ENCODE data around the gene KCNH1. TPM values are rescaled to one million over a fixed set of nuclear protein-coding genes. Genes with fewer than 3 reads are reported as not detected.

KCNH1 gene
- total RNA-seq, 1 donor from 2014 or later = 0.10 TPM

- Mint-ChIP-seq H3K27me3 (ENCODE audit: unreplicated experiment) (peaks cover 2% of the 10 kb centered on the region), H3K36me3 (ENCODE audit: low read depth, unreplicated experiment) (no peaks in the 10 kb centered on the region), H3K4me3 (ENCODE audit: unreplicated experiment) (no peak overlapping the region), H3K9me3 (ENCODE audit: unreplicated experiment) (no peaks in the 10 kb centered on the region), H3K4me1 (ENCODE audit: unreplicated experiment) (no peaks in the 10 kb centered on the region), H3K27ac (ENCODE audit: unreplicated experiment) (no peak overlapping the region)
- TF ChIP-seq, protein P1, sequence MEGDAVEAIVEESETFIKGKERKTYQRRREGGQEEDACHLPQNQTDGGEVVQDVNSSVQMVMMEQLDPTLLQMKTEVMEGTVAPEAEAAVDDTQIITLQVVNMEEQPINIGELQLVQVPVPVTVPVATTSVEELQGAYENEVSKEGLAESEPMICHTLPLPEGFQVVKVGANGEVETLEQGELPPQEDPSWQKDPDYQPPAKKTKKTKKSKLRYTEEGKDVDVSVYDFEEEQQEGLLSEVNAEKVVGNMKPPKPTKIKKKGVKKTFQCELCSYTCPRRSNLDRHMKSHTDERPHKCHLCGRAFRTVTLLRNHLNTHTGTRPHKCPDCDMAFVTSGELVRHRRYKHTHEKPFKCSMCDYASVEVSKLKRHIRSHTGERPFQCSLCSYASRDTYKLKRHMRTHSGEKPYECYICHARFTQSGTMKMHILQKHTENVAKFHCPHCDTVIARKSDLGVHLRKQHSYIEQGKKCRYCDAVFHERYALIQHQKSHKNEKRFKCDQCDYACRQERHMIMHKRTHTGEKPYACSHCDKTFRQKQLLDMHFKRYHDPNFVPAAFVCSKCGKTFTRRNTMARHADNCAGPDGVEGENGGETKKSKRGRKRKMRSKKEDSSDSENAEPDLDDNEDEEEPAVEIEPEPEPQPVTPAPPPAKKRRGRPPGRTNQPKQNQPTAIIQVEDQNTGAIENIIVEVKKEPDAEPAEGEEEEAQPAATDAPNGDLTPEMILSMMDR (IDR thresholded peaks at IDR 0.05; ENCODE audit: unreplicated experiment) = no peak
- DNase-seq (ENCODE audit: low spot score) = no peak
These were observed 234.3 kb downstream of the KCNH1 start for GRCh38 chr1:210899676-210900075.

DNA sequence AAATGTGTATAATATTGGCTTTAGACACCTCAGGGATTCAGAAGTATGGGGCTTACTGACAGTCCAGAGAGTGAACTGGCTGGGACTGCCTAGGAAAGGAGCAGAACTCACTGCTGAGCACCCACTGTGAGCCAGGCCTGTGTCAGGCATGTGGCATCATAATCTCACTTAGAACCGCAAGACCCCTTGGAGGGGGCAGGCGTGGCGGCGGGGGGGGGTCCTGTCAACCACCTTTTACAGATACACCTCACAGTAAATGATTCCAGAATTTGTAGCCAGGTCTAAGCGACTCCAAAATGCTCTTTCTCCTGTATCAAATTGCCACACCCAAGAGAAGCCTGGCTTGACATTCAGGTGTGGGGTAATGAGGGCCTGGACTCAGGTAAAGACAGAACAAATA is 235.5 kb downstream of the KCNH1 start:
- no peaks in the 10 kb centered on the region for H3K36me3 Mint-ChIP-seq (ENCODE audit: low read depth, unreplicated experiment)
- TF ChIP-seq, protein P1 (IDR thresholded peaks at IDR 0.05; ENCODE audit: unreplicated experiment) = no peak
- peaks cover 2% of the 10 kb centered on the region for H3K27me3 Mint-ChIP-seq (ENCODE audit: unreplicated experiment)
- no peaks in the 10 kb centered on the region for H3K9me3 Mint-ChIP-seq (ENCODE audit: unreplicated experiment)
- no peak overlapping the region for H3K4me3 Mint-ChIP-seq (ENCODE audit: unreplicated experiment)
- H3K4me1 Mint-ChIP-seq (ENCODE audit: unreplicated experiment) = no peaks in the 10 kb centered on the region
- DNase-seq (ENCODE audit: low spot score) = no peak
- H3K27ac Mint-ChIP-seq (ENCODE audit: unreplicated experiment) = no peak overlapping the region

DNA sequence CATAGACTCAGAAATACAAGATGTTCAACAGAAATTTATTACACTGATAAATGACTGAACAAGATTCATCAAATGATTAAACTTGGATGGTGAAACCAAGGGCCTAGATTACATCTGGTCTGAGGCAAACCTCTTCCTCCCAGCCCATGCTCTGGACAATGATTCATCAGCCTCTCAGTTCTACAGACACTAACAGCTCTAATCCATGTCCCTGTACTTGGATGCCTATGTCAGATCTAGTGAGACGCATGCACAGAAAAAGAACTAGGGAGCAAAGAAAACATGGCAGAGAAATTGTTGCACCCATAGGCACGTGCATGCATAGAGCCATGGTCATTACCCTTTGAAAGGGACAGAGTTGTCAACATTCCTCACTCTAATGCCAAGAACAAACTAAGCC is 250.1 kb downstream of the KCNH1 start:
- no peak for DNase-seq (ENCODE audit: low spot score)
- Mint-ChIP-seq H3K4me1 (ENCODE audit: unreplicated experiment) (no peaks in the 10 kb centered on the region), H3K9me3 (ENCODE audit: unreplicated experiment) (no peaks in the 10 kb centered on the region), H3K27ac (ENCODE audit: unreplicated experiment) (no peak overlapping the region), H3K36me3 (ENCODE audit: low read depth, unreplicated experiment) (no peaks in the 10 kb centered on the region), H3K4me3 (ENCODE audit: unreplicated experiment) (no peak overlapping the region), H3K27me3 (ENCODE audit: unreplicated experiment) (peaks cover 2% of the 10 kb centered on the region)
- TF ChIP-seq, protein P1 (IDR thresholded peaks at IDR 0.05; ENCODE audit: unreplicated experiment) = no peak

DNA sequence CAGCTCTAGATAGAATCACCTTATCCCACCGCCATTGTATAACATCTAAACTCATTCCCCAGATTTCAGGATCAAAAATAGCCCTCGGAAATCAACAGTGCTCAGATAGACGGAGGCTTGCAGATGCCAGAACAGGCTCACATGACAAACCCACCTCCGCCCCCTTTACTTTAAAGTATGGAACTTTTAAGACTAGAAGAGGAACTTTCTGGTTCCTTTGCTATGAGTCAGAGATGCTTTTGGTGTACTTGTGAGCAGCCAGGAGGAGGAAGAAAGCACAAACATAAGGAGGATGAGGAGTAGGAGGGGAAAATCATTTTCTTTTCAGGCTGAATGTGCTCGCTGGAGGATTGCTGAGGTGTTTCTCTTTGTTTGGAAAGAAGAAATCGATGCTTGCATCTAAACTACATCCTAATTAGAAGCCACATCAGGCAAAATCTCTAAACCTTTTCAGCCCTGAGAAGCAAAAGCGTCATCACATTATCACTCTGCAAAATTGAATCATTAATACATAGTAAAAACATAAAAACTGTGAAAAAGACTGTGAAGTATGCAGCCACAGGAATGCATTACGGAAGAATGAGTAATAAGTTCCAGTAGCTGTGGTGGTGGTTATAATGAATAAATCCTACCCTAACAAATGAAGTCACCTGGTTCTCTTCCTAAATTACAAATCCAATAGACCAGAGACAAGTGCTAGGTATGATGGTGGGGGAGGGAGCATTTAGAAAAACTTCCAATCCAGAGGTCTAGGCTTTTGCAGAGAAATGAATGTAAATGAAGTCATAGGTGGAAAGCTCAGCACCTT is 251.3 kb downstream of the KCNH1 start:
- H3K27me3 Mint-ChIP-seq (ENCODE audit: unreplicated experiment) = peaks cover 2% of the 10 kb centered on the region
- no peaks in the 10 kb centered on the region for H3K9me3 Mint-ChIP-seq (ENCODE audit: unreplicated experiment)
- H3K36me3 Mint-ChIP-seq (ENCODE audit: low read depth, unreplicated experiment) = no peaks in the 10 kb centered on the region
- H3K27ac Mint-ChIP-seq (ENCODE audit: unreplicated experiment) = no peak overlapping the region
- no peaks in the 10 kb centered on the region for H3K4me1 Mint-ChIP-seq (ENCODE audit: unreplicated experiment)
- no peak overlapping the region for H3K4me3 Mint-ChIP-seq (ENCODE audit: unreplicated experiment)
- DNase-seq (ENCODE audit: low spot score) = no peak
- TF ChIP-seq, protein P1 (IDR thresholded peaks at IDR 0.05; ENCODE audit: unreplicated experiment) = no peak

DNA sequence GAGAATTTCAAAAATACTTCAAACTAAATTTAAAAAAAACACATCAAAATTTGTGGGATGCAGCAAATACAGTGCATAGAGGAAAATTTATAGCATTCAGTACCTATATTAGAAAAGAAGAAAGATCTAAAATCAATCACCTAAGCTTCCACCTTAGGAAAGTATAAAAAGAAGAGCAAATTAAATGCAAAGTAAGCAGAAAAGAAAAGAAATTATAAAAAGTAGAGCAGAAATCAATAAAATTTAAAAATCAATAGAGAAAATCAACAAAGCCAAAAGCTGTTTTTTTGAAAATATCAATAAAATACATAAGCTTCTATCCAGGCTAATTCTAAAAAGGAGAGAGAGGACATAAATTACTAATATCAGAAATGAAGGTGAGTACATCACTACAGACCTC is 255.4 kb downstream of the KCNH1 start:
- H3K4me3 Mint-ChIP-seq (ENCODE audit: unreplicated experiment) = no peak overlapping the region
- H3K4me1 Mint-ChIP-seq (ENCODE audit: unreplicated experiment) = no peaks in the 10 kb centered on the region
- no peaks in the 10 kb centered on the region for H3K36me3 Mint-ChIP-seq (ENCODE audit: low read depth, unreplicated experiment)
- peaks cover 2% of the 10 kb centered on the region for H3K27me3 Mint-ChIP-seq (ENCODE audit: unreplicated experiment)
- H3K9me3 Mint-ChIP-seq (ENCODE audit: unreplicated experiment) = no peaks in the 10 kb centered on the region
- no peak for DNase-seq (ENCODE audit: low spot score)
- no peak overlapping the region for H3K27ac Mint-ChIP-seq (ENCODE audit: unreplicated experiment)
- TF ChIP-seq, protein P1 (IDR thresholded peaks at IDR 0.05; ENCODE audit: unreplicated experiment) = no peak

Data from endothelial cell (in vitro differentiated cells).